Panc1 (cell line): ENCODE data around the gene AIG1. TPM values are rescaled to one million over a fixed set of nuclear protein-coding genes. Genes with fewer than 3 reads are reported as not detected.

Experiments
- ATAC-seq: fragments of 200-7000 bp; cut with Tn5 transposase; 2 replicates; pipeline ENCODE4 v1.9.1; 2020; ENCODE audit warnings: mild to moderate bottlenecking, moderate library complexity
- BruUV-seq: library from RNA; stranded (reverse); fragments of 400-500 nt; replicated peaks from 2 replicates; lab custom pipeline; 2021; lab: Mats Ljungman, UMichigan
- CTCF ChIA-PET: fragments of 300-600 bp; sonication (Branson Sonifier 250); formaldehyde crosslinking; loops from one replicate; lab custom pipeline; 2022; ENCODE audit warnings: antibody characterized with exemption; lab: Charles Lee
- POLR2A ChIA-PET: fragments of 300-600 bp; sonication (Branson Sonifier 250); formaldehyde crosslinking; loops from one replicate; lab custom pipeline; 2022; ENCODE audit warnings: antibody characterized with exemption; lab: Charles Lee
- DNase-seq: peaks from one replicate; pipeline ENCODE4 v3.0.0-alpha.2; 2010; ENCODE audit warnings: low read depth, low spot score
- H3K27ac ChIP-seq: 2 replicates; pipeline ENCODE4 v1.5.1; 2011; ENCODE audit warnings: mild to moderate bottlenecking, low read length, inconsistent platforms
- H3K27me3 ChIP-seq: fragments of 200-500 bp; sonication (Bioruptor generic); 2 replicates; pipeline ENCODE4 v1.6.0; 2014; ENCODE audit warnings: low read length, inconsistent platforms; ENCODE audit not compliant: control insufficient read depth, insufficient read depth
- H3K36me3 ChIP-seq: fragments of 200-500 bp; sonication (Bioruptor generic); 2 replicates; pipeline ENCODE4 v1.5.1; 2014; ENCODE audit warnings: inconsistent platforms, mild to moderate bottlenecking, low read length, moderate library complexity; ENCODE audit not compliant: control insufficient read depth, insufficient read depth
- H3K4me1 ChIP-seq: 2 replicates; pipeline ENCODE4 v1.5.1; 2011; ENCODE audit warnings: inconsistent platforms, mild to moderate bottlenecking, low read length, moderate library complexity; ENCODE audit not compliant: control insufficient read depth, insufficient read depth
- H3K4me3 ChIP-seq, 2 experiments: 2 replicates each; pipeline ENCODE4 v1.5.1; 2011 to 2012; ENCODE audit warnings: low read depth in 2 of 2, low read length in 2 of 2, mild to moderate bottlenecking in 2 of 2, inconsistent platforms in 1 of 2, moderate library complexity in 1 of 2
- H3K9me3 ChIP-seq: fragments of 200-500 bp; sonication (Bioruptor generic); 2 replicates; pipeline ENCODE4 v1.5.1; 2014; ENCODE audit warnings: low read depth, mild to moderate bottlenecking, inconsistent platforms, low read length, moderate library complexity; ENCODE audit not compliant: control insufficient read depth, insufficient read depth
- CTCF ChIP-seq: fragments of 450-650 bp; IDR thresholded peaks from 2 replicates; pipeline ENCODE4 v1.5.1; 2017; ENCODE audit warnings: mild to moderate bottlenecking
- POLR2AphosphoS5 ChIP-seq: IDR thresholded peaks from 2 replicates; pipeline ENCODE4 v1.6.1; 2012; ENCODE audit warnings: mild to moderate bottlenecking, low read depth, low read length, moderate library complexity
- REST ChIP-seq, 2 experiments: IDR thresholded peaks; 2 replicates each; pipeline ENCODE4 v1.6.1; 2011 to 2012; ENCODE audit warnings: low read depth in 2 of 2, control low read depth in 1 of 2, low read length in 1 of 2, mild to moderate bottlenecking in 1 of 2, moderate library complexity in 1 of 2; ENCODE audit not compliant: insufficient read depth in 1 of 2
- SIN3A ChIP-seq: IDR thresholded peaks from 2 replicates; pipeline ENCODE4 v1.6.1; 2012; ENCODE audit warnings: low read depth, mild to moderate bottlenecking, low read length, moderate library complexity, borderline replicate concordance; ENCODE audit not compliant: insufficient read depth
- TCF7L2 ChIP-seq: IDR thresholded peaks from 2 replicates; pipeline ENCODE4 v1.6.1; 2011; ENCODE audit warnings: mild to moderate bottlenecking, low read depth, low read length, inconsistent platforms
- in situ Hi-C: cut with HindIII; loops from 2 replicates; pipeline ENCODE4 v1.10.0; 2016; ENCODE audit warnings: low sequenced_read_pairs, low pct_unique_long_range_greater_than_20kb
- intact Hi-C: fragments of 100-400 bp; cut with micrococcal nuclease; formaldehyde crosslinking; loops from one replicate; pipeline ENCODE4 v1.10.0; 2022; ENCODE audit not compliant: unreplicated experiment
- total RNA-seq: library from RNA; stranded (reverse); gene quantifications from one replicate; pipeline ENCODE4 v1.2.1, GENCODE V29; 2021; ENCODE audit not compliant: unreplicated experiment

Gene AIG1
- total RNA-seq, 1 experiment from 2014 or later: 23.9 TPM

- in situ Hi-C loops (no loop called here), intact Hi-C loops (no loop called here)
- ATAC-seq (no peak), DNase-seq (no peak)
- CTCF ChIA-PET: no interaction called here
- H3K27ac ChIP-seq: no peak overlapping the region
- H3K4me1 ChIP-seq: no peaks in the 10 kb centered on the region
- H3K27me3 ChIP-seq: no peaks in the 10 kb centered on the region
- H3K36me3 ChIP-seq: no peaks in the 10 kb centered on the region
- POLR2A ChIA-PET: no interaction called here
- H3K9me3 ChIP-seq: no peaks in the 10 kb centered on the region
- H3K4me3 ChIP-seq: no peak overlapping the region
- BruUV-seq: no TSS peak
- no peak for TF ChIP-seq SIN3A
These were observed 161.0 kb downstream of the AIG1 start for GRCh38 chr6:143221698-143222097.

- Histone ChIP-seq H3K4me1 (no peaks in the 10 kb centered on the region), H3K9me3 (no peaks in the 10 kb centered on the region), H3K36me3 (no peaks in the 10 kb centered on the region), H3K4me3 (no peak overlapping the region), H3K27me3 (no peaks in the 10 kb centered on the region), H3K27ac (no peak overlapping the region)
- TF ChIP-seq POLR2AphosphoS5 (no peak), REST (IDR thresholded peaks at IDR 0.05; ENCODE audit: insufficient read depth in 1 of 2, low read depth in 2 of 2, low read length in 1 of 2) (no peak), CTCF (no peak), TCF7L2 (no peak)
- DNase-seq (no peak), ATAC-seq (no peak)
- no TSS peak for BruUV-seq
- intact Hi-C loops (no loop called here), in situ Hi-C loops (no loop called here)
- POLR2A ChIA-PET: no interaction called here
- CTCF ChIA-PET: no interaction called here
These were observed 161.6 kb downstream of the AIG1 start for GRCh38 chr6:143222310-143222709.

- Histone ChIP-seq H3K27me3 (no peaks in the 10 kb centered on the region), H3K4me1 (no peaks in the 10 kb centered on the region), H3K36me3 (no peaks in the 10 kb centered on the region), H3K9me3 (no peaks in the 10 kb centered on the region), H3K27ac (no peak overlapping the region), H3K4me3 (no peak overlapping the region)
- ChIA-PET CTCF (no interaction called here), POLR2A (no interaction called here)
- in situ Hi-C loops (no loop called here), intact Hi-C loops (no loop called here)
- TF ChIP-seq REST (IDR thresholded peaks at IDR 0.05; ENCODE audit: insufficient read depth in 1 of 2, low read depth in 2 of 2, low read length in 1 of 2) (no peak), CTCF (no peak), SIN3A (no peak)
- ATAC-seq (no peak), DNase-seq (no peak)
- no TSS peak for BruUV-seq
These were observed 162.1 kb downstream of the AIG1 start for GRCh38 chr6:143222801-143223231.
